OCI-LY1 (cell line): ENCODE measurements around the gene DACH1.

ENCODE experiments used
- H2AFZ ChIP-seq: fragments of 200-600 bp; sonication (generic), shearing (Covaris generic); 2 replicates; pipeline ENCODE4 v1.6.0; 2014; ENCODE audit warnings: antibody characterized with exemption, mild to moderate bottlenecking, low read length
- H3F3A ChIP-seq: fragments of 200-600 bp; sonication (generic), shearing (Covaris generic); 2 replicates; pipeline ENCODE4 v1.6.0; 2014; ENCODE audit warnings: mild to moderate bottlenecking, antibody characterized with exemption, low read length, moderate library complexity; ENCODE audit not compliant: insufficient read depth
- H3K27ac ChIP-seq: fragments of 200-600 bp; sonication (generic); 2 replicates; pipeline ENCODE4 v1.5.1; 2014; ENCODE audit warnings: low read length, mixed run types, mild to moderate bottlenecking, low read depth; ENCODE audit not compliant: poor library complexity, severe bottlenecking
- H3K27me3 ChIP-seq: fragments of 200-600 bp; sonication (generic); 2 replicates; pipeline ENCODE4 v1.6.0; 2014; ENCODE audit warnings: antibody characterized with exemption, mild to moderate bottlenecking, low read length, moderate library complexity; ENCODE audit not compliant: insufficient read depth
- H3K36me3 ChIP-seq: fragments of 200-600 bp; sonication (generic); 2 replicates; pipeline ENCODE4 v1.6.1; 2014; ENCODE audit warnings: mild to moderate bottlenecking, antibody characterized with exemption, low read length, moderate library complexity, mixed read lengths; ENCODE audit not compliant: insufficient read depth
- H3K4me1 ChIP-seq: fragments of 200-600 bp; sonication (generic); 2 replicates; pipeline ENCODE4 v1.5.1; 2014; ENCODE audit warnings: mild to moderate bottlenecking, low read length, moderate library complexity; ENCODE audit not compliant: insufficient read depth, severe bottlenecking
- H3K4me2 ChIP-seq: fragments of 200-600 bp; sonication (generic), shearing (Covaris generic); 2 replicates; pipeline ENCODE4 v1.6.1; 2014; ENCODE audit warnings: low read length
- H3K4me3 ChIP-seq: fragments of 200-600 bp; sonication (generic); 2 replicates; pipeline ENCODE4 v1.5.1; 2014; ENCODE audit warnings: low read length, low read depth, mild to moderate bottlenecking, mixed read lengths; ENCODE audit not compliant: poor library complexity, severe bottlenecking
- H3K79me2 ChIP-seq: fragments of 200-600 bp; shearing (Covaris generic); 2 replicates; pipeline ENCODE4 v1.6.1; 2016; ENCODE audit warnings: mixed run types, low read length, mixed read lengths; ENCODE audit not compliant: insufficient read depth
- H3K9ac ChIP-seq: fragments of 200-600 bp; sonication (generic), shearing (Covaris generic); 2 replicates; pipeline ENCODE4 v1.6.1; 2014; ENCODE audit warnings: mild to moderate bottlenecking, low read length, mixed read lengths
- H3K9me2 ChIP-seq: fragments of 200-600 bp; sonication (generic), shearing (Covaris generic); 2 replicates; pipeline ENCODE4 v1.6.1; 2014; ENCODE audit warnings: low read depth, mild to moderate bottlenecking, low read length, mixed read lengths
- H3K9me3 ChIP-seq: fragments of 200-600 bp; shearing (Covaris generic); 2 replicates; pipeline ENCODE4 v1.6.1; 2014; ENCODE audit warnings: low read length, mixed read lengths
- H4K20me1 ChIP-seq: fragments of 200-600 bp; sonication (generic), shearing (Covaris generic); 2 replicates; pipeline ENCODE4 v1.6.0; 2016; ENCODE audit warnings: mild to moderate bottlenecking, low read length; ENCODE audit not compliant: insufficient read depth
- EZH2 ChIP-seq: fragments of 200-600 bp; sonication (generic), shearing (Covaris generic); IDR thresholded peaks from 2 replicates; pipeline ENCODE4 v1.8.0; 2017; ENCODE audit warnings: borderline replicate concordance, mixed run types, mild to moderate bottlenecking, antibody characterized with exemption, low read length, moderate library complexity, mixed read lengths
- TF ChIP-seq, protein P1 (sequence below): fragments of 200-600 bp; sonication (generic), shearing (Covaris generic); IDR thresholded peaks from 2 replicates; pipeline ENCODE4 v1.5.1; 2017; ENCODE audit warnings: mild to moderate bottlenecking, antibody characterized with exemption, low read length, moderate library complexity, mixed read lengths

The DACH1 gene

GRCh38 chr13:71867131-71867814 is at the start of gene DACH1:
Gene DACH1, minus strand, starts transcription at chr13:71867204.
- H3K36me3 ChIP-seq = no peaks in the 10 kb centered on the region
- no peak for TF ChIP-seq EZH2
- TF ChIP-seq, protein P1, sequence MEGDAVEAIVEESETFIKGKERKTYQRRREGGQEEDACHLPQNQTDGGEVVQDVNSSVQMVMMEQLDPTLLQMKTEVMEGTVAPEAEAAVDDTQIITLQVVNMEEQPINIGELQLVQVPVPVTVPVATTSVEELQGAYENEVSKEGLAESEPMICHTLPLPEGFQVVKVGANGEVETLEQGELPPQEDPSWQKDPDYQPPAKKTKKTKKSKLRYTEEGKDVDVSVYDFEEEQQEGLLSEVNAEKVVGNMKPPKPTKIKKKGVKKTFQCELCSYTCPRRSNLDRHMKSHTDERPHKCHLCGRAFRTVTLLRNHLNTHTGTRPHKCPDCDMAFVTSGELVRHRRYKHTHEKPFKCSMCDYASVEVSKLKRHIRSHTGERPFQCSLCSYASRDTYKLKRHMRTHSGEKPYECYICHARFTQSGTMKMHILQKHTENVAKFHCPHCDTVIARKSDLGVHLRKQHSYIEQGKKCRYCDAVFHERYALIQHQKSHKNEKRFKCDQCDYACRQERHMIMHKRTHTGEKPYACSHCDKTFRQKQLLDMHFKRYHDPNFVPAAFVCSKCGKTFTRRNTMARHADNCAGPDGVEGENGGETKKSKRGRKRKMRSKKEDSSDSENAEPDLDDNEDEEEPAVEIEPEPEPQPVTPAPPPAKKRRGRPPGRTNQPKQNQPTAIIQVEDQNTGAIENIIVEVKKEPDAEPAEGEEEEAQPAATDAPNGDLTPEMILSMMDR = no peak
- no peak within 1 kb of the TSS for H3K4me2 ChIP-seq
- H3K79me2 ChIP-seq = no peaks in the 10 kb centered on the region
- H2AFZ ChIP-seq = no peak within 1 kb of the TSS
- H3K4me1 ChIP-seq = no peaks in the 10 kb centered on the region
- no peaks in the 10 kb centered on the region for H3F3A ChIP-seq
- H3K27ac ChIP-seq = no peak within 1 kb of the TSS
- no peak within 1 kb of the TSS for H3K9ac ChIP-seq
- H3K4me3 ChIP-seq = no peak within 1 kb of the TSS
- H4K20me1 ChIP-seq = no peaks in the 10 kb centered on the region
- H3K27me3 ChIP-seq = no peaks in the 10 kb centered on the region
- no peaks in the 10 kb centered on the region for H3K9me3 ChIP-seq
- H3K9me2 ChIP-seq = no peaks in the 10 kb centered on the region

DNA sequence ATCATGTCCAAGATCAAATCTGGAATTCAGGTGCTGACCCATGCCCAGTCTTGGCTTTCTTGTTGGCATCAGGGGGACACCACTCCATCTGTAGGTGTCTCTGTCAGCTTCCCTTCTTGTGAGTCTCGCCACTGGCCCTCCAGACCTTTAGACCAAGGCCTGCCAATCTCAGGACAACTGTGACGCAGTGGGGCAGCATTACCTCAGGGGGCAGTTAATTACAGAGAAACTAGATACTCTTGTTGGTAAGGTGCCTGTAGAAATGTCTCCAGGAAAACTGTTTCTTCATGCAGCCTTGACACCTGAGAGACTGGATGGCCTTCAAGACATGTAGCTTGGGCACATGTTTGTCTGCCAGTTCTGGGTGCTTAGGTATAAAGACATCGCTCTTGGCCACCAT is 46.7 kb upstream of the DACH1 start:
- Histone ChIP-seq H3K9me2 (no peaks in the 10 kb centered on the region), H3K9me3 (no peaks in the 10 kb centered on the region), H3K79me2 (no peaks in the 10 kb centered on the region), H2AFZ (no peak overlapping the region), H3K9ac (no peak overlapping the region), H3K27ac (no peak overlapping the region), H3K4me3 (no peak overlapping the region), H3F3A (no peaks in the 10 kb centered on the region), H3K27me3 (no peaks in the 10 kb centered on the region), H3K4me1 (no peaks in the 10 kb centered on the region), H4K20me1 (no peaks in the 10 kb centered on the region), H3K4me2 (no peak overlapping the region), H3K36me3 (no peaks in the 10 kb centered on the region)
- TF ChIP-seq, protein P1 = no peak
- TF ChIP-seq EZH2 = no peak

DNA sequence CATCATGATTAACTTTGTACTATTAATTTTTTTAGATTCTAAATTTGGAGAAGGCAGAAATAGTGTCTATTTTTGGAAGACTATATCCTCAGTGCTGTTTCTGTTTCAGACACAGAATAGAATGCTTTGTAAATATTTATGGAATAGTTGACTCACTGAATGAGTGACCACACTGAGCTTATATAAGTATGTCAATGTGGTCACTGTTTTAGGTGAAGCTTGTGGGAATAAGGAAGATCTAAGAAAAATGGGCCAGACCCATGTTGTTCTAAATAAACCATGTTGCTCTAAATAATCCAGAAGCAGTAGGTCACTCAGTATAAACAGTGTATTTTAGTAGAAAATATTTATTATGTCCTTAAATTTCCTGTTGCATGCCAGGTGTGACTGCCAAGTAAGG is 45.5 kb upstream of the DACH1 start:
- no peak overlapping the region for H2AFZ ChIP-seq
- H3K9me3 ChIP-seq = no peaks in the 10 kb centered on the region
- no peak overlapping the region for H3K27ac ChIP-seq
- no peaks in the 10 kb centered on the region for H3K36me3 ChIP-seq
- no peak overlapping the region for H3K4me2 ChIP-seq
- H3K27me3 ChIP-seq = no peaks in the 10 kb centered on the region
- TF ChIP-seq, protein P1 = no peak
- no peak for TF ChIP-seq EZH2
- H3K4me3 ChIP-seq = no peak overlapping the region
- H3K9ac ChIP-seq = no peak overlapping the region
- no peaks in the 10 kb centered on the region for H4K20me1 ChIP-seq
- H3K4me1 ChIP-seq = no peaks in the 10 kb centered on the region
- H3K9me2 ChIP-seq = no peaks in the 10 kb centered on the region
- no peaks in the 10 kb centered on the region for H3F3A ChIP-seq
- H3K79me2 ChIP-seq = no peaks in the 10 kb centered on the region
